Measurements from ENCODE around the gene RFPL3.

RFPL3 gene

GRCh38 chr22:32396255-32396654 lies 38.6 kb downstream of the RFPL3 start:
- TF ChIP-seq POLR2AphosphoS5 (IDR thresholded peaks at IDR 0.05; ENCODE audit: low read depth, low read length) (no peak), TAF1 (IDR thresholded peaks at IDR 0.05; ENCODE audit: borderline replicate concordance, insufficient read depth, low read length) (no peak), REST (IDR thresholded peaks at IDR 0.05; ENCODE audit: insufficient read depth in 1 of 2, low read depth in 2 of 2, low read length in 2 of 2) (no peak), FOXP2 (optimal IDR thresholded peaks at IDR 0.05; ENCODE audit: borderline replicate concordance, extremely low read depth, extremely low read length, insufficient read depth) (no peak), SIN3A (IDR thresholded peaks at IDR 0.05; ENCODE audit: borderline replicate concordance, insufficient read depth, low read length) (no peak)

- no peak for TF ChIP-seq REST (IDR thresholded peaks at IDR 0.05; ENCODE audit: insufficient read depth in 1 of 2, low read depth in 2 of 2, low read length in 2 of 2)
- no peak for TF ChIP-seq TAF1 (IDR thresholded peaks at IDR 0.05; ENCODE audit: borderline replicate concordance, insufficient read depth, low read length)
Measured at GRCh38 chr22:32396746-32397145, 39.1 kb downstream of the RFPL3 start.

GRCh38 chr22:32401486-32401885 lies 43.8 kb downstream of the RFPL3 start:
- TF ChIP-seq TAF1 (IDR thresholded peaks at IDR 0.05; ENCODE audit: borderline replicate concordance, insufficient read depth, low read length) = no peak
- TF ChIP-seq FOXP2 (optimal IDR thresholded peaks at IDR 0.05; ENCODE audit: borderline replicate concordance, extremely low read depth, extremely low read length, insufficient read depth) = no peak
- no peak for TF ChIP-seq SIN3A (IDR thresholded peaks at IDR 0.05; ENCODE audit: borderline replicate concordance, insufficient read depth, low read length)
- no peak for TF ChIP-seq POLR2AphosphoS5 (IDR thresholded peaks at IDR 0.05; ENCODE audit: low read depth, low read length)
- TF ChIP-seq REST (IDR thresholded peaks at IDR 0.05; ENCODE audit: insufficient read depth in 1 of 2, low read depth in 2 of 2, low read length in 2 of 2) = no peak

- TF ChIP-seq POLR2AphosphoS5 (IDR thresholded peaks at IDR 0.05; ENCODE audit: low read depth, low read length) = no peak
- no peak for TF ChIP-seq FOXP2 (optimal IDR thresholded peaks at IDR 0.05; ENCODE audit: borderline replicate concordance, extremely low read depth, extremely low read length, insufficient read depth)
Measured at GRCh38 chr22:32404021-32404420, 46.4 kb downstream of the RFPL3 start.

GRCh38 chr22:32407312-32407711 lies 49.6 kb downstream of the RFPL3 start:
- TF ChIP-seq TAF1 (IDR thresholded peaks at IDR 0.05; ENCODE audit: borderline replicate concordance, insufficient read depth, low read length) (no peak), REST (IDR thresholded peaks at IDR 0.05; ENCODE audit: insufficient read depth in 1 of 2, low read depth in 2 of 2, low read length in 2 of 2) (no peak), SIN3A (IDR thresholded peaks at IDR 0.05; ENCODE audit: borderline replicate concordance, insufficient read depth, low read length) (no peak), FOXP2 (optimal IDR thresholded peaks at IDR 0.05; ENCODE audit: borderline replicate concordance, extremely low read depth, extremely low read length, insufficient read depth) (no peak), POLR2AphosphoS5 (IDR thresholded peaks at IDR 0.05; ENCODE audit: low read depth, low read length) (no peak)

All from PFSK-1 (cell line).